GM18520 (cell line): ENCODE data around the gene SLC25A38.

Experiments used
- ATAC-seq: cut with Tn5 transposase; IDR thresholded peaks from one replicate; pipeline ENCODE4 v1.9.1; 2021; ENCODE audit not compliant: unreplicated experiment

Gene SLC25A38

DNA sequence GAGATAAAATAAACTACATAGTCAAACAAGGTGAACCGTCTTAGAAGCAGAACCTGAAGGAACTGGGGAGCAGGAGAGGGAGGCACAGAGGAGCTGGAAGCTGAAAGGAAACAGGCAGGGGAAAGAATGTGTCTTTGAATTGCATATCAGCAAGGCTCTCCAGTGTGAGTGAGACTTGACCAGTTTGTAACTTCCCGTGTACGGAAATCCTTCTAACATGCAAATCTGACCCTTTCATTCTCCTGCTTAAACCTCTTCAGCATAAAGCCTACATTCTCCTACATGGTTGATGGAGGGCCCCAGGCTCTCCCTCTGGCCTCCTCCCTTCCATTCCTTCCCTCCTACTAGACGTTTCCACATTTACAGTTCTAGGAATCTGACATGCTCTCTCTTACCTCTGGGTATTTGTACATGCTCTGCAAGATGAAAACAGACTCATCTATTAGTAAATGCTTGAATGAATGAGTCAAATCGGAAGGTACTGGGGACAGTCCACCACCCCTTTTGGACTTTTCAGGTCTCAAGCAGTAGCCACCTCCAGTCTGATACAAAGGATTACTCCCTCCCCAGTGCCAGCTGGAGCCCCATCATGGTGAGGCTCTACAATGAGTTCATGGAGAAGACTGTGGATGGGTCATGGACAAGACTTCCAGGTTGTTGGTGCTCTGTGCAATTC is 6.1 kb upstream of the SLC25A38 start:
- no peak for ATAC-seq

DNA sequence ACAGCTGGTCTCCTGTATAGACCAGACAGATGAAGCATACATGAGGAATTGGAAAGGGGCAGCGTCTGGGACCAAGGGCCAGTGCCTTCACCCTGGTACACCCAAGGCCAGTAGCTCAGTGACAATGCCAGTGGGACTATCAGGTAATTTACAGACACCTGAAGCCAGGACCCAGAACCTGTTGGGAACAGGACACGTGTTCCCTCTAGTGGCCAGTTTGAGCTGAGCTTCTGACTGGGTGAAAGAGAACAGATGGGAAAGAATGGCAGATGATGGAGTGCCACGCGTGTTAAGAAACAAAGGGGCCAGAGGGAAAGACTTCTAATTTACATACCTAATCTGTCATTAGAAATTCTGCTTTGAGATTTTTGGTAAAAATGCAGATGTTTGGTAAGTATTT is 5.1 kb upstream of the SLC25A38 start:
- ATAC-seq, result no peak

DNA sequence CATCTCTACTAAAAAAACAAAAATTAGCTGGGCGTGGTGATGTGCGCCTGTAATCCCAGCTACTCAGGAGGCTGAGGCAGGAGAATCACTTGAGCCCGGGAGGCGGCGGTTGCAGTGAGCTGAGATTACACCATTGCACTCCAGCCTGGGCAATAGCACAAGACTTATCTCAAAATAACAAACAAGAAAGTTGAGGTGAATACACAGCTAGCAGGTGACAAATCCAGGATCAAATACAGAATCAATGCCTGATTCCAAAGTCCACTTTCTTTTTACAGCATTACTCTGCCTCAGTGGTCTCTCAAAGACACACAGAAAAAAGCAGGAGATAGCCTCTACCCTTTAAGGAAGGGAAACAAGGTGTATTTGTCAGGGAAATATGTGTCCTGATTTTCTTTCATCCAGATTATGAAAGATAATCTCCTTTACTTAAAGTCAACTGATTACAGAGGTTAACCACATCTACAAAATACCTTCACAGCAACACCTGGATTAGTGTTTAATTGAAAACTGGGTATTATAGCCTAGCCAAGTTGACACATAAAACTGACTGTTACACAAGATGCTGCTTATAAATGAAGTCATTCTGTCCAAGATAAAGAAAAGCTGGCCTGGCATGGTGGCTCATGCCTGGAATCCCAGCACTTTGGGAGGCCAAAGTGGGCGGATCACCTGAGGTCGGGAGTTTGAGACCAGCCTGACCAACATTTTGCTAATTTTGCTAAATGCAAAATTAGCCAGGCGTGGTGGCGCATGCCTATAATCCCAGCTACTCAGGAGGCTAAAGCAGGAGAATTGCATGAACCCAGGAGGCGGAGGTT is 4.0 kb upstream of the SLC25A38 start:
- ATAC-seq, result no peak

DNA sequence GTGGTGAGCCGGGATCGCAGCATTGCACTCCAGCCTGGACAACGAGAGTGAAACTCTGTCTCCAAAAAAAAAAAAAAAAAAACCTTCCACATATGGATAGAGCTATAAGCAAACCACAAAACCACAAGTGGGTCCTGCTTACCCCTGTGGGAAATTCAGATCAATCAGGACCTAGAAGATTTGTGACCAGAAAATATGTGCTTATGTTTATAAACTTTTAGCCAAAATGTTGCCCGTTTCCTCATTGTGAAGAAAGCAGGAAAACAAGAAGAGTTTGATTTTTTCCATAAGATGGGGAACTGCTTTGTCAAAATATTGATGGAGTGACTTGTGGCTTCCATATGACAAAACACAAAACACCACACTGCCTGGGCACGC is 3.4 kb upstream of the SLC25A38 start:
- no peak for ATAC-seq

DNA sequence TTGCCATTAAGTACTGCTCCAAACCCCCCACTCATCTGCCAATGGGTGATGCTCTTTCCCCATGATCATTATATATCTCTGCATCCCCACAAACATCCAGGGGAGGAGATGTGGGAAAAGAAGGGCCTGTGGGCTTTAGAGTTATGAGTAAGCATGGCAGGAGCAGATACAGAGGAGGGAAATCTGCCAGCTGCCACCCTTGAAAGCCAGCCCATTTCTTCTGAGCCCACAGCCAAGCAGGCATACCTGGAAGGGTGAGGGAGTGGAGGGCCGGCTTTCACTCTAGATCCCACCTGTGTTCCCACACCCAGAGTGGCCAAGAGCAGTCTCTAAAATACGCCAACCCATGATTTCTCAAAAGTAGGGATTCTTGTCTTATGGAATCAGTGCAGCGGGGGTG is 1.7 kb upstream of the SLC25A38 start:
- ATAC-seq, result no peak

DNA sequence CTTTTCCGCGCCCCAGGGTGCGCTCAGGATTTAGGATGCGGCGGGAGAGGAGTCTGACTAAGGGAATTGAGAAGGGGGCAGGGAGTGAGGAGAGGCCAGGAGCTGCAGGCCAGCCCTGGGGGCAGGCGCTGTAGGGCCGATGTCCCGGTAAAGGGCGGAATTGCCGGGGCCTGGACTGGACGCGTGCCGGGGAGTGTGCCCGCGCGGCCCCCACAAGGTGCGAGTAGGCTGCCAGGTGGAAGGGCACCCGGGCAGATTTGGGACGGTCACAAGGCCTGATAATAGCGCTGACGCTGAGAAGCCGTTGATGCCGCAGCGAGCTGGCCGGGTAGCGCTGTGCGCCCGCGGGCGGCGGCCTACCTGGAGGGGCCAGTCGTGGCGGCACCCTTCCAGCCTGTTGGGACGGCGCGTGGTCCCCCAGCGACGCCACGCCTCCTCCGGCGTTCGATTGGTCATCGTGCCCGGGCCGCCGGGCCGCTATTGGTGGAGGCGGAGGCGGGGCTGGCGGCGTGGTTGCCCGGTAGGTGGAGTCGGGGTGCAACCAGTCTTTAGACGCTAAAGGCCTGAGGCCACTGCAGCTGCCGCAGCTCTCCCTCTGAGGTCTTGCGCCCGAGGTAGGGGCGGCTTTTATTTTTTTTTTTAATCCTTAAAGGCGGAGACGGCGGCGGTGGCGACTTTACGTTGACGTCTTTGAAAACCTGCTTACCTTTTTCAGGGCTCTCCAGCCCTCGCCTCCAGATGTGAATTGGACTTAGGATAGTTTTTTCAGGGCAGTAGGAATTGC is 903 bp downstream of the SLC25A38 start:
- peak; percentile 70 for ATAC-seq

DNA sequence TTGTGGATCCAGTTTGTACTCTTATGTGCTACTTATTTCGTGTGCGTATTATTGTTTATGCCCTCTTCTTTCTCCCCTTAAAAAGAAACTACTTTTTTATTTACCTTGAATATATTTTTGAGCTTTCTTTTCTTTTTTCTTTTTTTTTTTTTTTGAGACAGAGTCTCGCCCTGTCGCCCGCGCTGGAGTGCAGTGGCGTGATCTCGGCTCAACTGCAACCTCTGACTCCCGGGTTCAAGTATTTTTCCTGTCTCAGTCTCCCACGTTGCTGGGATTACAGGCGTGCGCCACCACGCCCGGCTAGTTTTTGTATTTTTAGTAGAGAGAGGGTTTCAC is 1.5 kb downstream of the SLC25A38 start:
- no peak for ATAC-seq

DNA sequence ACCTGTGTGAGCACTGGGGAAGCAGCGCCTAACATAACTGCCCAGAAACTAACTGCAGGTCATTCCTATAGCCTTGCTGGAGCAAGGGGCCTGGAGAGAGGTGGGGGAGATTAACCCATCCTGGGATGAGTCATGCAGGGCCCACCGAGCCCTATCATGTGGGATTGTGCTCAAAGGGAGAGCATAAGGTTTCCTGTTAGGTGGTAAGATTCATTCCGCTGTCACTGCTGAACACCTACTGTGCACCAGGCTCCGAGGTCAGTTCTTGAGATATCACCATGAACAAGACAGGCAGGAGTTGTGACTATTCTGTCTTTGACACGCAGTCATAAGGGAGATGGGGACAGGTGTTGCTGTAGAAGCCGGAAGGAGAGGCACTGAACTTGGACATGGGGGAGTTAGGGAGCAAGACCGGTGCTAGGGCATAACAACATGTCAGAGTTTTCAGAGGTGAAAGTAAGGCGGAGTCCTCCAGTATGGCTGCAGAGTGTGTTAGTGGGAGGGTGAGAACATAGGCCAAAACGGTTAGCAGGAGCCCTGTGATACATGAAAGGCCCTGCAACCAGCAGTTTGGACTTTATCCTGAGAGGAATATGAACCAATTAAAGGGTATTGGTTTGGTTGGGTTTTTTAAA is 2.4 kb downstream of the SLC25A38 start:
- ATAC-seq, result no peak

DNA sequence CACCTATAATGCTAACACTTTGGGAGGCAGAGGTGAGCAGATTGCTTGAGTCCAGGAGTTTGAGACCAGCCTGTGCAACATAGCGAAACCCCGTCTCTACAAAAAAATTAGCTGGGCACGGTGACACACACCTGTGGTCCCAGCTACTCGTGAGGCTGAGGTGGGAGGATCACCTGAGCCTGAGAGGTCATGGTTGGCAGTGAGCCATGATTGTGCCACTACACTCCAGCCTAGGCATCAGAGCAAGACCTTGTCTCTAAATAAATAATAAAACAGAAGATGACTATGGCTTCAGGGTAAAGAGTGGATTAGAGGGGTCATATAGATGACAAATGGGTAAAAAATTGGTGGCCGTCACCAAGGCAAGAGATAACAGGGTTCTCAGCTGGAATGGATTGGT is 3.1 kb downstream of the SLC25A38 start:
- ATAC-seq, result no peak

DNA sequence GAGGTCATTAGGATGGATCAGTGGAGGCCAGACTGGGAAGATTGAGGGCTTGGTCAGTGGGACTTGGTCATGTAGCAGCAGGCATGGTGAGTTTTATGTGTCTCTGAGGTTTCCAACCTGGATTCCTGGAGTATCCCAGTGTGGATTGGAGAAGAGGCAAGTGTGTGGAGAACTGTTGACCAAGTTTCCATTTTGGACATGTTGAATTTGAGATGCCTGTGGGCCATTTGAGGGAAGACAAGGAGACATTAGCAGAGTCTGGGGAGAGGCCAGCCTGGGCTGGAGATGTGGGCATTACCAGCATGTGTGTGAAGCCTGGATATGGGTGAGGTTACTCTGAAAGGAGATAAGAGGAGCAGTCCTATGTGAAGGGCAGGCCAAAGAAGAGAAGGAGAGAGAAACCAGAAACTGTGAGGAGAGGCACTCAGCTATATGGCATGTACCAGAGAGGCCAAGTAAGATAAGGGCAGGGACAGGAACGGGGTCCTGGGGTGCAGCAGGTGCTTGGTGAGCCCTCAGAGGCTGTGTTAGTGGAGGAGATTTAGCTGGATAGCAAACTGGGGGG is 4.3 kb downstream of the SLC25A38 start:
- no peak for ATAC-seq

DNA sequence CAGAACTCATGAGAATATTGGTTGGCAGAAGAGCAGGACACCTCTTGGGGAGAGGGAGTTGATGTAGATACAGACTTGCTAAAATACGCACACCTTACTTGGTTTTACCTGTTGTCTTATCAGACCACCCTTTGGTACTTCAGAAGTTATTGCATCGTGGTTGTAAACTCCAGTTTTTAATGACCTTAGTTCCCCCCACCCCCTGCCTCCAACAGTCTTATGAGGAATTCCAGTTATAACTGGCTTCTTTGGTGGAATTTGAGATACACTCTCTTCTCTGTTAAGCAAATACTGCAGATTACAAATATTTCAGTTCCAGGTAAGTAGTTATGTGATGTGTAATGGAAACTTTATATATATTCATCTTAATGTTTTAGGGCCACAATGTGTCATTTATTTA is 5.0 kb downstream of the SLC25A38 start:
- ATAC-seq, result no peak

DNA sequence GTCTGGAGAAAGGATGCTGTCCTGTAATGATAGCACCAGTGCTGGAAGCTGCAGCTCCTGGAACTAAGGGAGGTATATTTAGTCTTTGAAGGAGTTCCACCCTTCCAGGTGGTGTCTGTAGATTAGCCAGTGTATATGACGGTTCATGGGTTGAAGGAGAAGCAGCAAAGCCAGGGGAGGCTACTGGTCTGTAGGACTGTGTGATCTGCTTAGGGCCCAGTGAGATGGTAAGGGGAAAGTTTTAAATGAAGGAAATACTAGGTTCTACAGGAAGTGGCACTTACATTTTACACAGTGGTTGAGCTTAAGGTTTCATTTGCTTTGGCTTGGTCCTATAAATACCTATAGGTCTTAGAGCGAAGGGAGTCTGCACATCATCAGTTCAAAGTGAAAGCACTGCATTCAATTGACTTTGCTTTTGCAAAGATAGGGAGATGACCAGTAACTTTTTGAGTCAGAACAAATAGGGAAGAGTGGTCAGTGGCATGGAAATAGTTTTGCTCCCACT is 5.6 kb downstream of the SLC25A38 start:
- peak; percentile 71 for ATAC-seq

DNA sequence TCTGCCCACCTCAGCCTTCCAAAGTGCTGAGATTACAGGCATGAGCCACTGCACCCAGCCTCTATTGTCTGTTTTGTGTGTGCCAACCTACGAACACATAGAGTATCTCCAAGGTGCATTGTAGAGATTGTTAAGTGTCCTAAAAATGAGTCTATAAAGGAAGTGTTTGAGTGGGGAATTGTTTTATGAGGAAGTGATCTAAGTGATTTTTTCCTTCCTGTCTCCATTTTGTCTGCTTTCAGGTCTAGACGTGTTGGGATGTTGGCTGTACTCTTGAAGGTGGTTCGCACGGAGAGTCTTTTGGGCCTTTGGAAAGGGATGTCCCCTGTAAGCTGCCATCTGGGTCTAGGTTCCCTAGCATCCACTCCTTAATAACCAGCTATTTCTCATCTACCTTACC is 7.0 kb downstream of the SLC25A38 start:
- ATAC-seq, result no peak

DNA sequence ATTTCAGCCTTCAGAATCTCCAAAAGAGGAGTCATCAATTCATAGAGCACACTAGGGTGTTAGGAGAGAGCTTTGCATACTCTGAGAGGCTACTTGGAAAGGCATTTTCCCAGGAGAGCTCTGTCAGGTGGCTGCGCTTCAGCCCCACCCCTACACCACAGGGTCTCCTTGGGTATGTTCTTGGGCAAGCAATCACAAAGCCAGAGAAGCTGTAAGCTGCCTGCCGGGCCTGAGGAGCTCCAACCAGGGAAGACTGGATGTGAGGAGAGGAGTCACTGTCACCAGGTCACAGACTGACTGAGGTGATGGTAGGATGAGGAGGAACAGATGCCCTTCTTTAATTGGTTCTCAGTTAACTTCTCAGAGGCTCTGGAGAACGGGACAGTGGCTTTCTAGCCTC is 13.5 kb downstream of the SLC25A38 start:
- ATAC-seq, result no peak

DNA sequence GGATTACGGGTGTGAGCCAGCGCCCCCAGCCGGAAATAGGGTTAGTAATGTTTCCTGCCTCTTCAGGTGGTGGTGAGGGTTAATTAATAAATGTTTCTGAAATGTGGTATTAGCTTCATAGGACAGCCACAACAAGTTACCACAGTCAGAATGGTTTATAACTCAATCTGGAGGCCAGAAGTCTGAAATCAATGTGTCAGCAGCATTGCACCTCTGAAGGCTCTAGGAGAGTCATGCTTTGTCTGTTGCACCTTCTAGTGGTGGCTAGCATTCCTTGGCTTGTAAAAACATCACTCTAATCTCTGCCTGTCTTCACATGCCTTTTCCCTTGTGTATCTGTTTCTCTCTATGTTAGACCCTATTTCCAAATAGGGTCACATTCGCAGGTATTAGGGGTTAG is 15.5 kb downstream of the SLC25A38 start:
- no peak for ATAC-seq

DNA sequence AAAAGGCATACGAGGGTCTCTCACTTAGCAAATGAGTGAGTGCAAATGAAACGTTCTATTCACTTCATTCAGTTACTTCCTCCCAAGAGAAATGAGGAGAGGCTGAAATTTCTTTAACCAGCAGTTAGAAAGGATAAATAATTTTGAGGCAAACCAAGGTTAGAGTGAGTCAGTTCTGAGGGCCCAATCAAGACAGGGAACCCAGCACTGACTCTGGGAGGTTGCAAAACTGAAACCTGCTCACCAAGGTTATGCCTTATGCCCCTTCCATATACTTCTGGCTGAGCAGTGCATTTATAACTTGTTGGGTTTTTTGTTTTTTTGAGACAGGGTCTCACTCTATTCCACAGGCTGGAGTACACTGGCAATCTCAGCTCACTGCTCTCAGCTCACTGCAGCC is 18.8 kb downstream of the SLC25A38 start:
- ATAC-seq, result no peak

DNA sequence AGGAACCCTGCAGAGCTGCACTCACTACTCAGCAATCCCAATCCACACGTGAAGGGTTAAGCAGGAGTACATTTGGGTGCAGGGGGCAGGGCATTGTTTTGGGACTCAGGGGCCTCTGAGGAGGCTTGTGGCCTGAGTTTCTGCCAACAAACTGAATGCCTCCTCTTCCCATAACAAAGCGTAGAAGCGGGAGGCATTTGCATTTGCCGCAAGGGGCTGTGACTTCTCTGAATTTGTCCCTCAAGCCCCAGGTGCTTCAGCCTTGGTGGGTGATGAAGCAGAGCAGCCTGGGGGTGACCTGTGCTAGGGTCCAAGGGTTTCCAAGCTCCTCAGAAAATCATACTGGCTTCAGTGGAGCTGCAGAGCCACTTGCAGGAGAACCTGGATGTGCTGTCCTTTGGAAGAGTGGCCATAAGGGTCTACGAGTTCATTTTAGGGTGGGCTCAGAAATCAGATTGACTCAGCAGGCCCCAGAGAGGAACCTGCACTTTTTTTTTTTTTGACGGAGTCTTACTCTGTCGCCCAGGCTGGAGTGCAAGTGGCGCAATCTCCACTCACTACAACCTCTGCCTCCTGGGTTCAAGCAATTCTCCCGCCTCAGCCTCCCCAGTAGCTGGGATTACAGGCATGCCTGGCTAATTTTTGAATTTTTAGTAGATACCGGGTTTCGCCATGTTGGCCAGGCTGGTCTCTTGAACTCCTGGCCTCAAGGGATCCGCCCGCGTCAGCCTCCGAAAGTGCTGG is 21.9 kb downstream of the SLC25A38 start:
- no peak for ATAC-seq

DNA sequence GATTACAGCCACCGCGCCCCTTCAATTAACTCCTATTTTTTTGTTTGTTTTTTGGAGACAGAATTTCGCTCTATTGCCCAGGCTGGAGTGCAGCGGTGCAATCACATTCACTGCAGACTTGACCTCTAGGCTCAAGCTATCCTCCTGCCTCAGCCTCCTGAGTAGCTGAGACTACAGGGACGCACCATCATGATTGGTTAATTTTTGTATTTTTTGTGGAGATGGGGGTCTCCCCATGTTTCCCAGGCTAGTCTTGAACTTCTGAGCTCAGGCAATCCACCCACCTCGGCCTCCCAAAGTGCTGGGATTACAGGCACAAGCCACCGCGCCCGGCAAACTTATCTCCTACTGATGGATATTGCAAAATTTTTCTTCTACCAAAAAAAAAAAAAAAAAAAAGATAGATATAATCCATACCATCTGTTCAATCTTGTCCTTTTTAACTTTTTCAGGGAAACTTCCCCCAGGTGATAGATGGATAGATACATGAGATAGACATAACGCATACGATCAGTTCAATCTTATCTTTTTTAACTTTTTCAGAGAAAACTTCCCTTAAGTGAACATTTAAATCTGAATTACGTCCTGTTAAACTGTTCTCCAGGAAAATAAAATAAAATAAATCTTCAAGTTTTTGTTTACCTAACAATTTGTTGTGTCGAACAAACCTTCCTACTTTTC is 22.7 kb downstream of the SLC25A38 start:
- ATAC-seq, result no peak

DNA sequence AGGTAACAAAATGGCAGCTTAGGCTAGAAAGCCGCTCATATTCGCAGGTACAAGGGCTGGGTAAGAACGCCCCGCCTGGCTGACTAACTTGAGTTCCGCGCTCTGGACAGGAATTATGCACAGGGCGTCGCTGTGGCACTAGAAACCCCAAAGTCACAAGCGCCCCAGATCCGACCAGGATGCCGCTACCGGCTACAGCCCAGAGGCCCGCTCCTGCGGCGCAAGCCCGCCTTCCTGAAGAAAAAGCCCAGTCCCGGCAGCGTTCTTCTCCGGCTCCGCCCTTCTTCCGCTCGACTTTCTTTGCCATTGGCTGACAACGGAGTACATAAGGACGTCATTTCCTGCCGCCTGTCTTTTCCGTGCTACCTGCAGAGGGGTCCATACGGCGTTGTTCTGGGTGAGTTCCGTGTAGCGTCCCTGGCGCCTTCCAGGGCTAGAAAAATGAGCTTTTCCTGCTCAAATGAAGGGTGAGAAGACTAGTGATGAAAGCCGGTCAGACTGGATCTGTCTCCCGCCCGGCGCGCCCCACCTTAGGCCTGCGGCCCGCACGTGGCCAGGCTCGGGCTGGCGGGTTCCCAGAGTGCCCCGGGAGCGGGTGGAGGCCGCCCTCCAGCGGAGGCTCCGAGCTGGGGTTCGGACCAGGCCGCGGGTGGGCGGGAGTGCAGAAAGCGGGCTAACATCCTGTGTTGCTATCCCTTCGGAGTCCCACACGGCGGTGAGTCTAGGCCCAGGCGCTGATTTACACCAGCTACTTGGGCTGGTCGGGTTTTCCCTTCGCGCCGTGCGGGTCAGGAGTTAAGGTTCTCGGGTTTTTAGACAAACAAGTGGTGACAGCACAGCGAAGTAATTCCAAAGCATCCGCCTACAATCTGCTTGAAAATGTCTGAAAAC is 23.4 kb downstream of the SLC25A38 start, which contains the start of gene RPSA:
Gene RPSA (plus strand): TSS at position 353 of the 891 bp plus-strand sequence. CDS start 934 bp downstream, outside the sequence.
- peak; percentile 90 for ATAC-seq
